ENCODE results near the gene ELAVL4. TPM values are rescaled to one million over a fixed set of nuclear protein-coding genes. Genes with fewer than 3 reads are reported as not detected.

ELAVL4 gene
- total RNA-seq, 1 experiment from 2014 or later, result not detected

GRCh38 chr1:50174101-50174500 is 65.4 kb downstream of the ELAVL4 start:
- H3K27me3 Mint-ChIP-seq (ENCODE audit: insufficient read depth, unreplicated experiment), result peaks cover 11% of the 10 kb centered on the region
- intact Hi-C loops (cut with micrococcal nuclease; ENCODE audit: unreplicated experiment), result no loop called here
- H3K36me3 ChIP-seq (ENCODE audit: control insufficient read depth, insufficient read depth, low read length), result no peaks in the 10 kb centered on the region
- TF ChIP-seq, protein P1, sequence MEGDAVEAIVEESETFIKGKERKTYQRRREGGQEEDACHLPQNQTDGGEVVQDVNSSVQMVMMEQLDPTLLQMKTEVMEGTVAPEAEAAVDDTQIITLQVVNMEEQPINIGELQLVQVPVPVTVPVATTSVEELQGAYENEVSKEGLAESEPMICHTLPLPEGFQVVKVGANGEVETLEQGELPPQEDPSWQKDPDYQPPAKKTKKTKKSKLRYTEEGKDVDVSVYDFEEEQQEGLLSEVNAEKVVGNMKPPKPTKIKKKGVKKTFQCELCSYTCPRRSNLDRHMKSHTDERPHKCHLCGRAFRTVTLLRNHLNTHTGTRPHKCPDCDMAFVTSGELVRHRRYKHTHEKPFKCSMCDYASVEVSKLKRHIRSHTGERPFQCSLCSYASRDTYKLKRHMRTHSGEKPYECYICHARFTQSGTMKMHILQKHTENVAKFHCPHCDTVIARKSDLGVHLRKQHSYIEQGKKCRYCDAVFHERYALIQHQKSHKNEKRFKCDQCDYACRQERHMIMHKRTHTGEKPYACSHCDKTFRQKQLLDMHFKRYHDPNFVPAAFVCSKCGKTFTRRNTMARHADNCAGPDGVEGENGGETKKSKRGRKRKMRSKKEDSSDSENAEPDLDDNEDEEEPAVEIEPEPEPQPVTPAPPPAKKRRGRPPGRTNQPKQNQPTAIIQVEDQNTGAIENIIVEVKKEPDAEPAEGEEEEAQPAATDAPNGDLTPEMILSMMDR (IDR thresholded peaks at IDR 0.05; ENCODE audit: insufficient read depth in 1 of 2, low read depth in 1 of 2, low read length in 1 of 2, severe bottlenecking in 1 of 2, unreplicated experiment in 1 of 2), result no peak
- no peak overlapping the region for H3K27ac Mint-ChIP-seq (ENCODE audit: unreplicated experiment)
- ChIA-PET POLR2A (no interaction called here), CTCF (no interaction called here)
- H3K36me3 Mint-ChIP-seq (ENCODE audit: insufficient read depth, unreplicated experiment), result no peaks in the 10 kb centered on the region
- no peak for DNase-seq
- no peak overlapping the region for H3K4me3 ChIP-seq (ENCODE audit: low read depth, low read length)
- H3K27me3 ChIP-seq (replicated peaks; ENCODE audit: control insufficient read depth, insufficient read depth, low read length), result no peaks in the 10 kb centered on the region
- no peaks in the 10 kb centered on the region for H3K9me3 ChIP-seq
- H3K9me3 Mint-ChIP-seq (ENCODE audit: unreplicated experiment), result no peaks in the 10 kb centered on the region
- no TSS peak for BruUV-seq (replicated peaks)
- H3K4me1 Mint-ChIP-seq (ENCODE audit: low read depth, unreplicated experiment), result no peaks in the 10 kb centered on the region
- H3K4me1 ChIP-seq, result no peaks in the 10 kb centered on the region
- H3K4me3 Mint-ChIP-seq (ENCODE audit: unreplicated experiment), result no peak overlapping the region

DNA sequence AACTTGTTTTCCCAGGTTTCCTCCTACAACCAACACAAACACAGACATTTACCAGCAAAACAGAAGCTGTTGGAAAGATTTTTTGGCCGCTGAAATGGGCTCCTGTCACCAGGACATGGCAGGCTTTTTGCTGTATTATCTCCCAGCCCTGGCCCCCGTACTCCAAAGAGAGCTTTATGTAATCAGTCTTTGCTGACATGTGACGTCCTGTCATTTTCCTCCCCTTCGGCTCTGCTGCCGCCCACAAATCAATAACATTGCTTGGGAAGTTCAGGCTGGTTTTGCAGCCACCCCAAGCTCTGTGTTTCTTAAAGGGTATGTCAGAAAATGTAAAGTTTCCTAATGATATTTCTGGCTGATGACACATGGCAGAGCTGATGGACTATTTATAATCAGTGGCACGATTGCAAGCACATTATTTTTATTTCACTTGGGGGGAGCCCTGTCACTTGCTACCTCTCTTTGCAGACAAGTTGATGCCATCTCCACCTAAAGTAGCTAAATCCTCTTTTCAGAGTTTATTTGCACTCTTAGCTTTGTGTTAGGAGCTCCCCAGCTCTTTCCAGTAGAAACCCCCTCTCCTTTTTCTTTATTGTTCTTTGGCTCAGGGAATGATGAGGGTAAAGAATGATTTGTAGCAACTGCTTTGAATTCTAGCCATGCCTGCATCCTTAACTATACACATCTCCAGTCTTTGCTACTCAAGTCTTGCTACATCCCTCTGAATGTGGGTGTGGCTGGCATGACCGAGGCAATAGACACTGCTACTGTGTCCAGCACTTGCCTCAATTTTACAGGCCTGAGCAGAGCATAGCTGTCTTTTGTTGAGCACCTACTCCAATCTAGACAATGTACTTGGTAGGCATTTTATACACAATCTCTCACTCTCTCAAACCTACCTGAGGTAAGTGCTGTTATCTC is 67.3 kb downstream of the ELAVL4 start:
- Mint-ChIP-seq H3K9me3 (ENCODE audit: unreplicated experiment) (no peaks in the 10 kb centered on the region), H3K36me3 (ENCODE audit: insufficient read depth, unreplicated experiment) (no peaks in the 10 kb centered on the region), H3K4me1 (ENCODE audit: low read depth, unreplicated experiment) (no peaks in the 10 kb centered on the region), H3K27ac (ENCODE audit: unreplicated experiment) (no peak overlapping the region), H3K4me3 (ENCODE audit: unreplicated experiment) (no peak overlapping the region), H3K27me3 (ENCODE audit: insufficient read depth, unreplicated experiment) (peaks cover 8% of the 10 kb centered on the region)
- no peaks in the 10 kb centered on the region for H3K9me3 ChIP-seq
- no peak for DNase-seq
- CTCF ChIA-PET, result no interaction called here
- TF ChIP-seq, protein P1 (IDR thresholded peaks at IDR 0.05; ENCODE audit: insufficient read depth in 1 of 2, low read depth in 1 of 2, low read length in 1 of 2, severe bottlenecking in 1 of 2, unreplicated experiment in 1 of 2), result no peak
- H3K27me3 ChIP-seq (replicated peaks; ENCODE audit: control insufficient read depth, insufficient read depth, low read length), result no peaks in the 10 kb centered on the region
- POLR2A ChIA-PET, result no interaction called here
- no peaks in the 10 kb centered on the region for H3K36me3 ChIP-seq (ENCODE audit: control insufficient read depth, insufficient read depth, low read length)
- H3K4me1 ChIP-seq, result peaks cover 7% of the 10 kb centered on the region; the same call in 1 of the 2 replicates
- intact Hi-C loops (cut with micrococcal nuclease; ENCODE audit: unreplicated experiment), result no loop called here
- no peak overlapping the region for H3K4me3 ChIP-seq (ENCODE audit: low read depth, low read length)
- no TSS peak for BruUV-seq (replicated peaks)

DNA sequence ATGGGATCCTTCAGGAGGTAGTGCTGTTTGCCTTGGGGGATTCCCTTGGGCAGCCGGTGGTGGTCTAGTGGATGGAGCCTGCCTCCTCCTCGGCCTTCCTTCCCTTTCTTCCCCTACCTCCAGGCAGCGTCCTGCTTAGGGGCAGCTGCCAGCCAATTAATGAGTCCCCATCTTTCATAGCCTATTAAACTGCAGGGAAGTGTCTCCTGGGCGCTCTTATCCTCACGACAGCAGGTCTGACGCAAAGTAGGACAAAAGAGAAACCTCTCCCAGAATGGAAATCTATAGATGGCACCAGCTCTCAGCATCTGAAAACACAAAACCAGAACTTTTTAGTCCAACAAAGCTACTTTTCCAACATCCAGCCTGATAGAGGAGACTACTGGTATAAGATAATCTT is 69.3 kb downstream of the ELAVL4 start:
- POLR2A ChIA-PET, result no interaction called here
- H3K27me3 Mint-ChIP-seq (ENCODE audit: insufficient read depth, unreplicated experiment), result peaks cover 8% of the 10 kb centered on the region
- intact Hi-C loops (cut with micrococcal nuclease; ENCODE audit: unreplicated experiment), result no loop called here

More for the DNA sequence above, 69.3 kb downstream of the ELAVL4 start:
- Mint-ChIP-seq H3K4me3 (ENCODE audit: unreplicated experiment) (no peak overlapping the region), H3K36me3 (ENCODE audit: insufficient read depth, unreplicated experiment) (no peaks in the 10 kb centered on the region), H3K9me3 (ENCODE audit: unreplicated experiment) (no peaks in the 10 kb centered on the region), H3K4me1 (ENCODE audit: low read depth, unreplicated experiment) (no peaks in the 10 kb centered on the region), H3K27ac (ENCODE audit: unreplicated experiment) (no peak overlapping the region)
- CTCF ChIA-PET, result no interaction called here
- TF ChIP-seq, protein P1 (IDR thresholded peaks at IDR 0.05; ENCODE audit: insufficient read depth in 1 of 2, low read depth in 1 of 2, low read length in 1 of 2, severe bottlenecking in 1 of 2, unreplicated experiment in 1 of 2), result no peak
- Histone ChIP-seq H3K36me3 (ENCODE audit: control insufficient read depth, insufficient read depth, low read length) (no peaks in the 10 kb centered on the region), H3K4me1 (peaks cover 7% of the 10 kb centered on the region; the same call in 1 of the 2 replicates), H3K9me3 (no peaks in the 10 kb centered on the region), H3K27me3 (replicated peaks; ENCODE audit: control insufficient read depth, insufficient read depth, low read length) (no peaks in the 10 kb centered on the region), H3K4me3 (ENCODE audit: low read depth, low read length) (no peak overlapping the region)
- DNase-seq, result no peak
- BruUV-seq (replicated peaks), result no TSS peak
